NCI-H2107 treated with DMSO at 0.1 percent for 48 hours (cell line): ENCODE measurements around the gene NGFR.
"Not testable (repeated sequence)": the region's sequence is repeated elsewhere in the genome, so short reads cannot be mapped to it uniquely, and the experiment has no call there.

Source experiments
- DNase-seq: peaks from one replicate; lab custom pipeline; 2025; ENCODE audit not compliant: unreplicated experiment; lab: John Stamatoyannopoulos, UW

NGFR gene

DNA sequence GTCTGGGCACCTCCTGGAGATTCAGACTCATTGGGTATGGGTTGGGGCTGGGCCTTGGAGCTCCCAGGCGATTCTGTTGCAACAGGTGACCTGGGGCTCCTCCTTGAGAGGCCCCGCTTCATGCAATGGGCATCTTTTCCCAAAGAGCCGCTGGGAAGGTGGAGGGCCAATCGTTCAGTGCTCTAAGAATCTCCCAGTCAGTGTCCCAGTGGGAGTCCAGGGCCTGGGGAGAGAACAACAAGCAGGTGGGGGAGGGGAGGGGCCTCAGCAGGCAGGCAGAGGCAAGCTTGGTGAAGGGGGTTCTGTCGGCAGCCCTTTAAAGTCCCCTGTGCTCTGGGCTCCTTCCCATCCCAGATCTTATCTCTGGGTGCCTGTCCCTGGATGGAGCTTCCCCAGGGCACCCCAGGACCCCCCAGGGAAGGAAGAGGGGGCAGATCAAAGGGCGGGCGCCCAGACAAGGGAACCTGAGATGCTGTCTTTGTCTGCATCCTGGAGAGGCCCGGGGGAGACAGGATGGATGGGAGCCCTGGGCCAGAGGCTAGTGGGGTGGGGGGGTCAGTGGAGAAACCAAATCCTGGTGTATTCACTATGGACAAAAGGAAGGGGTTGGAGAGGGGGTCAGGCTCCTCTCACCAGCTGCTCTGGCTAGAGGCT is 50.0 kb downstream of the NGFR start:
- DNase-seq, result no peak

DNA sequence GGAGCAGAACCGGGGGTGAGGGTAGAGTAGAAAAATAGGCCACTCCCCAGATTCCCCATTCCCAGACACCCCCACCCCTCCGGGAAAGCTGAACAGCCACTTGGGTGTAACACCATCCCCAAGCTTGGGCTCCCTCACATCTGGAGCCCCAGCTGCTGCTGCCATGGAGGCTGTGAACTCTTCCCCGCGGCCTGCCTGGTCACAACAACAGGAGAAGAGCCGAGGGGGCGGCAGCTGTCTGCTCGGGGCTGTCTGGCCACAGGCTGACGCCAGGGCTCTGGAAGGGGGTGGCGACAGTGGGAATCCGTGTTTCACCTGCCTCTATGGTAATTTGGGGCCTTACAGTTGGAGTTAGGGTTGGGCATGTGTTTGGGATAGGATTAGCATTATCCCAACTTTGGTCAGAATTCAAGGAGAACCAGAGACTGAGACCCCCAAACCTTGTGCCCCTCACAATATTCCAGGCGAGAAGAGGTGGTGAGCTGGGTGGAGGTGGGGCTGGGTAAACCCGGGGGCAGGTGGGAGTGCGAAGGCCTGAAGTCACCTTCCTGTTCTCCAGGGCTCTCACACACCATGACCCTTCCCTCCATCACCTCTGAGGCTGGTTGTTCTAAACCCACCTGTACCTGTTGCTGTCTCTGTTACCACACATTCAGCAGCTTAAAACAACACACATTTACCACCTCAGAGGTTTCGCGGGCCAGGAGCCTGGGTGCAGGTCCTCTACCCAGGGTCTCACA is 50.9 kb downstream of the NGFR start:
- no peak for DNase-seq

DNA sequence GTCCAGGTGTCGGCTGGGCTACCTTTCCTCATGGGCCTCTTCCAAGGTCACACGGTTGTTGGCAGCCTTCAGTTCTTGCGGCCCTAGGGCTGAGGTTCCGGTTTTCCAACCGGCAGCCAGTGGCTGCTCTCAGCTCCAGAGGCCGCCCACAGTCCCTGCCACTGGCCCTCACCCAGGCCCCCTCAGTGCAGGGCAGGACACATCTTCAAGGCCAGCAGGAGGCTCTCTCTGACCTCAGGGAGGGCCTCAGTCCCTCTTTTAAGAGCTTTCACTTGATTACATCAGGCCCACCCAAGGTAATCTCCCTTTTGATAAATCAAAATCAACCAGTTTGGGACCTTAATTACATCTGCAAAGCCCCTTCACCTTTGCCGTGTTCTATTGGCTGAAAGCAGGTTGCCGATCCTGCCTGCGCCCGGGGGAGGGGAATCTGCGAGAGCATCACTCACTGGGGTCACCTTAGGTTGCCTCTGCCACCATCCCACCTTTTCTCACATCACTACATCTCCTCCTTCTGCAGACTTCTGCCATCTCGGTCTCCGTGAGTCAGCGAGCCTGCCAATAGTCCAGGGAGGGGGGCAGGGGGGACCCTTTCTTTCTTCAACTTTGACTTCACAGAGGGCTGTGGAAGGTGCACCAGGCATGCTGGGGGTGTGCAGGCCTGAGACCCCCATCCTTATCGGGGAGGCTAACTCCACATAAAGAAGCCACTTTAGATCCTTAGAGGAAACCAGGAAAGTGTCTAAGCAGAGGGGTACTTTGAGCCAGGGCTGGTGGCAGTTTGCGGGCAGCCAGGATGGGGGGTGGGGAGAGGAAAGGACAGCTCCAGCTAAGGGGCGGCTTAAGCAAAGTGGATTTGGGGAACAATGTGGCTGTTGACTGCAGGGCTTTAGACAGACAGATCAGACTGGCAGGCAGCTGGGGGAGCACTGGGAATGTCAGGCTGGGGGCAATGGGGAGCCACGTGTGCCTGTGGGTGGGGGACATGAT is 51.7 kb downstream of the NGFR start:
- no peak for DNase-seq

DNA sequence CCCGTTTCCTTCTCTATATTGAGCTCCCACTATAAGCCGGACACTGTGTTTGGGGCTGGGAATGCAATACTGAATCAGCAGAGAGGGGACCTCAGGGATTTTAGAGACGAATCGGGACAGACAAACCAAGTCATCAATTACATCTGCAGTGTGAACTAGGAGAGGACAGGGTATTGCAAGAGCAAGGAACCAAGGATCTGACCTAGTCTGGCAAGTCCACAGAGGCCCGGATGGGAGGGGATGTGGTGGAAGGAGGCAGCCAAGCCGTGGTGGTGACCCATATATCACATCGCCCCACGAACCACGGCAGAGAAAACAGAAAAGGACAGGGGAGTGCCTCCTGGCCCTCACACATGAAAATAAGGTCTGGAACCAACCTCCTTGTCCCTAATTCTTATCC is 52.5 kb downstream of the NGFR start:
- no peak for DNase-seq

DNA sequence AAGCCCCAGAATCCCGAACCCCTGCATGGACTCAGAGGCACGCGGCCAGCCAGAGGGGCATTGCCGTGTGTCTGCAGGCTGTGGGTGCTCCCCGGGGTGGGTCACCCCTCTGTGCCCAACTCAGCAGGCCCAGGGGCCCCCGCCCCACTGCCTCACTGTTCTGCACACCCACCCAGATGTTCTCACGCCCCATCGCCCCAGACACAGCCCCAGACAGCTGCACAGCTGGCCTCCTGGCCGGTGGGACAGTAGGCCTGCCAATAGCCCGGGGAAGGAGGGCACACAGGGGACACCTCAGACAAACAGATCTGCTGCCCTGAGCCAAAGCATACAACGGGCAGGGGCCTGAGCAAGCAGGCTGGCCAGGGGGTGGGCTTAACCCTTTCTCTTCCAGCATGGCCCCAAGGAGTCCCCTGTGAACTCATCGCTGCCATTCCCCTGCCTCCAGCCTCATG is 53.0 kb downstream of the NGFR start:
- DNase-seq, result no peak

DNA sequence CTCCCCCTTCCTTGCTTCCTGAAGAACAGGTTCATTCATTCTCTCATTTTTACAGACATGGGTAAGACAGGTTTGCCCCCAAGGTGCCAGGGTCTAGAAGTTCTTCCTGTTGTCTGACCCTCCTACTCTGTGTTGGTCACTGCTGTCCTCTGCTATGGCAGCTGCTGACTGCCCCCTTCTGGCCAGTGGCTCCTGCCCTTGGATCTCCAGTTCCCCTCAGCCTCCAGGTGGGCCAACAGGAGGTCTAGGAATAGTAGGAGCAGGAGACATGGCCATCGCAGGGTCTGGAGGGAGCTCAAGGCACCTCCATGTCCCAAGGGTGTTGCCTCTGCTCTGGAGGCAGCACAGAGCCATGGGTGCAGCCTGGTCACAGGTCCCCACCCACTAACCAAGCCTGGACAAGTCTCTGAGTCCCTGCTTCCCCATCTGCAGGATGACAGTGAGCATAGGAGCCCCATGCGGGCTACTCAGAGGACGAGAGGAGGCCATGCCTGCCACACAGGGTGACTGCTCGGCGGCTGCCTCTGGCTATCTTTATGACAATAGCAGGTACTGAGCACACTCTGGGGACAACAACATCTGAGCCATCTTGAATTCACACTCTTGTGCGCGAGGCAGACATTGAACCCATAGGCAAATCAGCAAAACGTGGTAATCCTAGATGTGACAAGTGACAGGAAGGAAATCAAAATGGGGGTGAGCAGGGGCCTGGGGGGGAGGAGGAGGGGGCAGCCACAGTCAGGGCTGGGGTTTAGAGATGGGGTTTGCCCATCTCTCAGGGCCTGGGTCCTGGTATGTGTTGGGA is 53.6 kb downstream of the NGFR start:
- DNase-seq, result no peak

DNA sequence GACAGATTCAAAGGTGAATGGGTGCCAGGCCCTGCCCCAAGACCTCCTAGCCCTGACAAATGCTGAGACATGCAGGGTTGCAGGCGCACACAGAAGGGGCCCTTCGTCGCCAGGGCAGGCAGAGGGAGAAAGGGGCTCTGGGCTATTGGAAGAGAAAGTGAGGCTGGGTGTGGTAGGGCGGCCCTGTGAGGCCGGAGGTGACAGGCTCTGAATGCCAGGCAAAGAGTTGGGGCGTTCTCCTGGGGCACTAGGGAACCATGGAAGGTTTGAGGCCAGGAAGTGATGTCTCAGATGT is 54.2 kb downstream of the NGFR start:
- no peak for DNase-seq

DNA sequence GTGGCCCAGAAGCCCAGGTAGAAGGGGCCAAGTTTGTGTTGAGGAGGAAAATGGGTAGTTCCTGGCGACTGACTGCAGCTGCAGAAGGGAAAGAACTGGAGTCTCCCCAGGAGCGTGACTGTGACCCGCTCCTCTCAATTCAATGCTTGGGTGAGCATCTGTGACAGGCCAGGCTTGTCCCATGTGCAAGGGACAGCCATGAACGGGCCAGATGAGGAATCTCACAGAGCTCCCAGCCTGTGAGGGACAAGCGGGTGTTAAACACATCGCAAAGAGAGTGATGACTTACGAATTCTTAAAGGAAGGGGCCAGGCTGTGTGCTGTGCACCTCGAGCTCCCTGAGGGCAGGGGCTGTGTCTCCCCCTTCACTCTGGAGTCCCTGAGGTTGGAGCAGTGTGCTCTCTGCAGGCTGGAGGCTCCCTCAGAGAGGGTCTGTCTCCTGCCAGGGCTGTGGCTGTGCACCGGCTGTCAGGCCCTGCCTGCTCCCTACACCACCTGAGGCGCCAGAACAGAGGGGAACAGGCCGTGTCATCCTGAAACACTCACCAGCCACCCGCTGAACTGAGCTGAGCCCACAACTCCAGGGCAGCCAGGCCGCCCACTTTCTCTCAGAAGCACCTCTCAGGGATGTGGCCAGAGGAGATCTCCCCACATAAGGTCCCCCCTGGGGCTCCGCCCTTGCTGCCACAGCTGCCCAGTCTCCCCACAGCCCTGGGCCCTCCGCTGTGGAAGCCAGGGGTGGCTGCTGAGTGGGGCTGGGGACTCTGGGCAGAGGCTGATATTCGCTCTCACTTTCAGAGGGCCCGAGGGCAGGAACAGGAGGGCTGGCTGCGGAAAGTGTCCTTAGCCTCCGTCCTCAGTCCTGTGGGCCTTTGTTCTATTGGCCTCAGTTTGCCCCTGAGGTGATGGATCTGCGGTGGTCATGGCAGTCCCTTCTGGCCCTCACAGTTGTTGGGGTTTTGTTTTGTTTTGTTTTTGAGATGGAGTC is 54.9 kb downstream of the NGFR start:
- DNase-seq, result no peak

DNA sequence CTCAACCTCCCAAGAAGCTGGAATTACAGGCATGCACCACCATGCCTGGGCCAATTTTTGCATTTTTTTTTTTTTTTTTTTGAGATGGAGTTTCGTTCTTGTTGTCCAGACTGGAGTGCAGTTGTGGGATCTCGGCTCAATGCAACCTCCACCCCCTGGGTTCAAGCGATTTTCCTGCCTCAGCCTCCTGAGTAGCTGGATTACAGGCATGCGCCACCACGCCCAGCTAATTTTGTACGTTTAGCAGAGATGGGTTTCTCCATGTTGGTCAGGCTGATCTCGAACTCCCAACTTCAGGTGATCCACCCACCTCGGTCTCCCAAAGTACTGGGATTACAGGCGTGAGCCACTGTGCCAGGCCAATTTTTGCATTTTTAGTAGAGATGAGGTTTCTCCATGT is 55.7 kb downstream of the NGFR start:
- not testable (repeated sequence) for DNase-seq

DNA sequence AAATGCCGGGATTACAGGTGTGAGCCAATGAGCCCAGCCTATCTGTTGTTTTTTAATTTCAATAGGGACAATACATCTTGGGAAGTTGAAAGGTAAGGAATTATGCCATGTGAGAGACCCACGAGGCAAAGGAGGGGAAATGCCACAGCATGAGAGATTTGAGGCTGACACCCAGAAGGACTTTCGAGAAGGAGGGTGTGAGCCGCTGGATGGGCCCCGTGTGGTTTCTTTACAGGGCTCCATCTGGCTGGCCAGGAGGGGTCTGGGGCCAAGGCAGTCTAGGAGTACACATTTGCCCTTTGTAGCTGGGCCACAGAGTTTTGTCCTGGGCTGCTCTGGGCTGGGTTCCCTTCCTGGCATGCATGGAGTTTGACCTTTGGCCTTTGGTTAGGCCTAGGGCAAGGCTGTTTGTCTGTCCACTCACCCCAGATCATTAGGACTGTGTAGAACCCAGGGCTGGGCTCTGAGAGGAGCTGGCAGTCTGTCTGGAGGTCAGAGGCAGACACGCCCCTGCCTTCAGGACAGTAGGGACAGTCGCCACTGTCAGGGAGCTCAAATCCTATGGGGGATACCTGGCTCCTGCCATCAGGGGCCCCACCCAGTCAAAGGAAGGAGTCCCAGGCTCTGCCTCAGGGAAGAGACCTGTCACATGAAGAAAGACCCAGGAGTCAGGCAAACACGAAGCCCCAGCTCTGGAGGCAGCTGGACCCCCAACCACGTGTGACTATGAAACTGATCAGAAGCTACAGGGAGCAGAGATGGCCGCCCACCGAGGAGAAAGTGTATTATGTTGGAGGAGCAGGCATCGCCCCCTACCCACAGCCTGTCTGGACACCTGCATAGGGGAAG is 56.4 kb downstream of the NGFR start:
- DNase-seq, result no peak

DNA sequence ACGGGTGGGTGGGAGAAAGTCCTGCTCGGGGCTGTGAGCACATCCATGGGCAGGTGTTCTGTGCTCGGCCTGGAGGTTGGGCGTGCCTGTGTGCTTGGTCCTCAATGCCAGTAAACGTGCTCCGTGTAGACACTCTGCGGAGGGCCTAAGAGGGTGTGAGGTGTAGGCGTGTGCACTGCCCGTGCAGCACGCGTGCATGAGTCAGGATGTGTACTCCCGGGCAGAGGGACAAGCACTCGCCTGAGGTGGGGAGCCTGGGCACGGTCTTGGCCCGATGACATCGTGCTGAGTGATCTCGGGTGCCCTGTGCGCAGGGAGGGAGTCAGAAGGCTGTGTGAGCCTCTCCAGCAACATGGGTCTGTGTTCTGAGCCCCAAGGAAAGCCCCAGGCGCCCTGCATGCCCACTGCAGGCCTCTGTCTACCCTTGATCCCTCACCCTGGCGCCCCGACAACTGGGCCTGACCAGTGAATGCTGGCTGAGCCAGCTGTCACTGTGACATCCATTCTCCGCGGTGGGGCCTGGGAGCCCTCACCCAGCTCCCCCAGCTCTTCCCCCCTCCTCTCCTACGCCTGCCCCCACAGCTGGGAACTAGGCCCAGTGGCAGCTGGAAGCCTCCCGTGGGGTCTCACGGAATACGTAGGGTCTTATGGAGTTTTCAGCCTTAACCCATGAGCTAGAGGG is 57.1 kb downstream of the NGFR start:
- DNase-seq, result no peak

DNA sequence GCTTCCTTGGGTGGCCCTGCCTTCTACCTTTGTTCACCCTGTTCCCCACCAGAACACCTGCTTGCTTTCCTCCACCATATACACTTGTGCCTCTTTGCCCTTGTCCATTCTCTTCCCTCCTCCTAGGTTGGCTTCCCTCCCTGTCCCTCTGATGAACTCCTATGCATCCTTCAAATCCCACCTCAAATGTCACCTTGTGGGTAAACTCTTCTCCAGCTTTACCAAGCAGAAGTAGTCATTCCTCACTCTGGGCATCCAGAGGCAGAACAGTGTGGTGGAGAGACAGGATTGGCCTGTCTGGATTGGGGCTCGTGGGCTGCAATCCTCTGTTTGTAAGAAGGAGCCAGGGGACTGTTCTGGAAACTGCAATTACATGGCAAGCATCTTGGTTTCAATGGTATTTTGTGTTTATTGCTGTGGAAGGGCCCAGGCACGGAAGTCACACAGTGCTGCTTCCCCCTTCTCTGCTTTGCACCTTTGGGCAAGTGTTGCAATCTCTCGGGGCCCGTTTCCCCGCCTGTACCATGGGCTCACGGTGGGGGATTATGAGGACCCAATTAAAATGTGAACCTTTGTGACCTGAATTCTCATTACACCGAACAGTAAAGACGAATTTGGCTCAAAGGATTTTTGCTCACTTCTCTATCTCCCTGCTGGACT is 58.7 kb downstream of the NGFR start:
- DNase-seq, result no peak

DNA sequence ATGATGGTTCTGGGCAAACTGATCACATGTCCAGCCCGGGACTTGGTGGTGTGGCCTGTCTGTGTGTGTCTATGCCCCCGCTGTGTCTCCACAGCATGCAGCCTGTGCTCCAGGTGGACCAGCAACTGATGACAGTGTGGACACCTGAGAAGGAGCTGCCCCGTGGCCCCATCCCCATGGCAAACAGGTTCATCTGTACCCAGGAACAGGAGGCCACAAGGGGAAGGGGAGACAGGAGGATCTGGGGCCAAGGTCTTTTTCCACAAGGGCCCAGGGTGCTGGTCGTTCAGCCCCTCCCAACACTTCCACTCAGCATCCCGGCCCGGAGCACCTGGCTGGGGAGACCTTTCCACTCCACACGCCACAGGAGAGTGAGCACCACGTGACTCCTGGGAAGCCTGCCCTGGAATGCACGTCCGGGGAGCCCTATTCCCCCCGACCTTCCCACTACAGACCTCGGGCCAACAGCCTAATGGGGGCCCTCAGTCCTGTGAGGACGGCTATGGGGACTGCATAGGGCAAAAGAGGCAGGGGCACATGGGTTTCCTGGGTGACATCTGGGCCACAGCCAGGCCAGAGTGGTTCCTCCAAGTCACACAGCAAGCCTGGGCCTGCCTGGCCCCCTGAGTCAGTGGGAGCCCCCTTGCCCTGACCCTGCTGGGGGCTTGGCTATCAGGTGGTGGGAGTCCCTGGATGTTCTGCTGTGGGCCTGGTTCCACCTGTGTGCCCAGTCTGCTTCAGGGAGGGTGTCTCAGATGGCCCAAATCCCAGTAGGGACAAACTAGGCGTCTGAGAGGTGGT is 59.8 kb downstream of the NGFR start:
- no peak for DNase-seq

DNA sequence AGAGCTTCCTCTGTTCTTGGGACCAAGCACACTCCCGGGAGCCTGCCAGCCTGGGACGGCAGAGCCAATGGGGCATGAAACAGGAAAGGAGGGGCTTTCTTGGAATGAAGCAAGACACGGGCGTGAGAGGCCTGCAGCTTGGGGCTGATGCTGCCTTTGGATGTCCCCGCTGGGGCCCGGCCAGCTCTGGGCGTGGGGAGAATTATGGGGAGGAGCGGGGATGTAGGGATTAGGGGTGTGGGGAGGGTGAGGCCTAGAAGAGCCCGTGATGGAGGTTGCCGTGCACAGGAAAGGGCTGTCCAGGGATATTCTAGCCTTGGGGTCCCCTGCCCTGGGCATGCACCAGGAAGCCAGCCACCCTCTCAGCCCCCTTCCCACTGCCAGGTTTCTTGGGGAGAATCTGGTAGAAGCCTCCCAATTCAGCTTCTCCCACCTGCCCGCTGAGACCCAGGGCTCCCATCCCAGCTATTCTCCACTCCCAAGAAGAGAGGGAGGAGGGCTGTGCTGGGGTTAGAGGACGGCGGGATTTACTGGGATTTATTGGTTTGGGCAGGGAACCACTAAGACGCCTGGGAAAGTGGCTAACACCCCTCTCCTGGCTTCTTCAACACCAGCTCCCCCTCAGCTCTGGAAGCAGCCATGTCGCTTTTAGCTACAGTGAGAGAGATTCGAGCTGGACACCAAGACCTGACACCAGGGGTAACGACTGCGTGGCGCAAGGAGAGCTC is 60.6 kb downstream of the NGFR start:
- DNase-seq, result no peak

DNA sequence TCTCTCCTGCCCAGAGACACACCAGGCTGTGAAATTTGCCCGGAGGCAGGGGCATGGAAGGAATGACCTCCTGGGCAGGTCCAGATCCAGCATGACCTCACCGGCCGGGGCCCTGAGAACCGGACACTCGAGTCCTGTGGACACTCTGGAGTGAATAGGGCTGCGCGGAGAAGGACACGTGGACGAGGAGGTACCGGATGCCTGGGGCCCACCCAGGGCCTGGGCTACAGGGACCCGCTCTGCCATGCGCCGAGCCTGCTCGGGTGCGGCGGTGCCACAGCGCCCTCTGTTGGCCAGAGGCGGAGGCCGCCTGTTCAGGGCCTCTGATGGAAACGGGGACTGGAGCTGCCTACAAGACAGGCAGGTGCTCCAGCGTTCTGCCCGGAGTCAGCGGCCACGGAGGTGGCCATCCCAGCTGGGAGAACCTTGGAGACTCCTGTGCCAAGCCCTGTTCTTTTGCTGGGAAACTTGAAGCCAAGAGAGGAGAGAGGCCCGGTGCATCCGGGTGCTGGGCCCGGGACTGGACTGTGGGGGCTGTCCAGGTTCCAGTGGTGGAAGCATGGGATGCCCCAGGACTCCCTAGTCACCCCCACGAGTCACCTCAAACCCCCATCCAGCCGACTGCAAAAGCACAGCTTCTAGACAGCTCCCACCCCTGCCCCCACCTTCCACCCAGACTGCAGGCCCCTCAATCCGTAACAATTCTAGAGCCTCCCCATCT is 61.3 kb downstream of the NGFR start:
- DNase-seq, result peak; percentile 15
